Measurements from ENCODE around the gene DDX31. TPM values are rescaled to one million over a fixed set of nuclear protein-coding genes. Genes with fewer than 3 reads are reported as not detected.

Gene DDX31
- total and polyA plus RNA-seq, 9 of the 15 experiments (the other 6 are each of a cell fraction or from before 2014, with no cell fraction given), result 11.9 to 24.6 (median 22.2) TPM

DNA sequence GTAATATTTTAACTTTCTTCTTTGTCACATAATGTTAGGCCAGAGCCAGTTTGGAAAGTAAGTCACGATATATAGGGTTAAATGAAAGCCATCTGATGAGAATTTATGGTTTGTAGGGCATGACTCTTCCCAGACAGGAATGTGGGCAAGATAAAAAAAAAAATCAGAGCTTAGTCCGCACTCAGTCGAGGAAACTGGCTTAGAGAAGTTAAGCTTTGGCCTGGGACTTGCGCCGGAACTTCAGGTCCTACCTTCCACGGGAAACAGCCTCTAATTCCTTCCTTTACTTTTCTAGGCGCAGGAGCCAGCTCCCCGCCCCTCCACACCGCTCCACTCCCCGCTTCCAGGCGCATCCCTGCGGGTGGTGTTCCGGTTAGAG lies 475 bp downstream of the DDX31 start (continued):
- TF ChIP-seq KAT7 (CRISPR knock-in tag; IDR thresholded peaks at IDR 0.05; ENCODE audit: borderline replicate concordance), result 0 out of 2 replicates have a peak, but pooled peaks have one; percentile 20
- TF ChIP-seq NFRKB (IDR thresholded peaks at IDR 0.05; ENCODE audit: low read depth), result no peak
- TF ChIP-seq HDAC3 (IDR thresholded peaks at IDR 0.05; ENCODE audit: borderline replicate concordance, partially characterized antibody), result peak; percentile 20
- no peak for TF ChIP-seq ZNF57 (CRISPR knock-in tag; IDR thresholded peaks at IDR 0.05)
- peak; percentile 55; the same call in 1 of the 2 replicates for TF ChIP-seq ETV1 (tag; conservative IDR thresholded peaks at IDR 0.05; ENCODE audit: low read depth)
- TF ChIP-seq MCM7 (IDR thresholded peaks at IDR 0.05), result no peak

GRCh38 chr9:132663851-132664250 lies 5.9 kb downstream of the DDX31 start:
- CTCF ChIA-PET (ENCODE audit: low intra/inter-chr PET ratio), result no interaction called here
- H2AFZ ChIP-seq (ENCODE audit: low read depth, low read length), result no peak overlapping the region
- ATAC-seq (no peak), DNase-seq (ENCODE audit: extremely low read depth in 1 of 4, low spot score in 3 of 4) (no peak), FAIRE-seq (no peak)
- intact Hi-C loops (cut with micrococcal nuclease), result loop anchor here (10.0 kb wide), 1 partner anchor 131 kb away; no protein-coding TSS in a partner anchor
- H4K20me1 ChIP-seq (replicated peaks; ENCODE audit: control insufficient read depth, insufficient read depth, low read length), result no peaks in the 10 kb centered on the region
- no peak overlapping the region for H3K4me3 ChIP-seq
- H3K4me1 ChIP-seq (replicated peaks in 1 of 2; ENCODE audit: control insufficient read depth in 2 of 2, insufficient read depth in 2 of 2, low read length in 2 of 2), result peaks cover 3 to 5% of the 10 kb centered on the region in 2 experiments; a peak in 4 of 5 replicates
- BruUV-seq (replicated peaks), result no TSS peak
- no peak overlapping the region for H3K4me2 ChIP-seq (ENCODE audit: insufficient read depth, low read length)
- peaks cover 74% of the 10 kb centered on the region for H3K36me3 ChIP-seq (ENCODE audit: control insufficient read depth, insufficient read depth, low read length)
- H3K27me3 ChIP-seq (ENCODE audit: control insufficient read depth in 2 of 2, insufficient read depth in 2 of 2, low read length in 2 of 2), result no peaks in the 10 kb centered on the region
- in situ Hi-C loops (cut with MboI), result no loop called here
- no peak overlapping the region for H3K27ac ChIP-seq (ENCODE audit: extremely low read depth, low read depth, low read length)
- H3K9me3 ChIP-seq (replicated peaks; ENCODE audit: control insufficient read depth, insufficient read depth, low read depth, low read length), result no peaks in the 10 kb centered on the region
- POLR2A ChIA-PET, result interaction anchor here (0.5 kb wide), 1 partner anchor 208 kb away, joined by 3 read pairs; no protein-coding TSS in a partner anchor
- peak overlapping the region in 1 of 2 experiments; percentile 50; a peak in 1 of 4 replicates for H3K9ac ChIP-seq (ENCODE audit: insufficient read depth in 1 of 2, low read depth in 2 of 2, low read length in 2 of 2)
- peaks cover 44% of the 10 kb centered on the region for H3K79me2 ChIP-seq (ENCODE audit: control insufficient read depth, insufficient read depth, low read length)
- H3K9me1 ChIP-seq (ENCODE audit: control insufficient read depth, insufficient read depth, low read length), result no peaks in the 10 kb centered on the region
- 100% methylated on average over 2 of the region's 2 CpGs for WGBS (ENCODE audit: insufficient coverage, low coverage, missing lambda C conversion rate)
- TF ChIP-seq RREB1 (CRISPR knock-in tag; IDR thresholded peaks at IDR 0.05) (no peak), THRA (IDR thresholded peaks at IDR 0.05) (no peak), NFXL1 (CRISPR knock-in tag; IDR thresholded peaks at IDR 0.05) (no peak), NRF1 (conservative IDR thresholded peaks at IDR 0.05 in 1 of 2, IDR thresholded peaks at IDR 0.05 in 1 of 2) (no peak), CEBPG (CRISPR knock-in tag; IDR thresholded peaks at IDR 0.05) (no peak), CEBPG (tag; conservative IDR thresholded peaks at IDR 0.05 in 1 of 2, IDR thresholded peaks at IDR 0.05 in 1 of 2) (no peak), ZNF764 (CRISPR knock-in tag; IDR thresholded peaks at IDR 0.05; ENCODE audit: low read depth) (no peak)
